GF-D8 (cell line): ENCODE results near the gene PALD1.
A peak's percentile ranks its signal among the peaks of the same experiment; 100 is the strongest.
"Not testable (repeated sequence)": the region's sequence is repeated elsewhere in the genome, so short reads cannot be mapped to it uniquely, and the experiment has no call there.

ENCODE experiments used
- DNase-seq: peaks from one replicate; lab custom pipeline; 2025; lab: John Stamatoyannopoulos, UW

Gene PALD1

DNA sequence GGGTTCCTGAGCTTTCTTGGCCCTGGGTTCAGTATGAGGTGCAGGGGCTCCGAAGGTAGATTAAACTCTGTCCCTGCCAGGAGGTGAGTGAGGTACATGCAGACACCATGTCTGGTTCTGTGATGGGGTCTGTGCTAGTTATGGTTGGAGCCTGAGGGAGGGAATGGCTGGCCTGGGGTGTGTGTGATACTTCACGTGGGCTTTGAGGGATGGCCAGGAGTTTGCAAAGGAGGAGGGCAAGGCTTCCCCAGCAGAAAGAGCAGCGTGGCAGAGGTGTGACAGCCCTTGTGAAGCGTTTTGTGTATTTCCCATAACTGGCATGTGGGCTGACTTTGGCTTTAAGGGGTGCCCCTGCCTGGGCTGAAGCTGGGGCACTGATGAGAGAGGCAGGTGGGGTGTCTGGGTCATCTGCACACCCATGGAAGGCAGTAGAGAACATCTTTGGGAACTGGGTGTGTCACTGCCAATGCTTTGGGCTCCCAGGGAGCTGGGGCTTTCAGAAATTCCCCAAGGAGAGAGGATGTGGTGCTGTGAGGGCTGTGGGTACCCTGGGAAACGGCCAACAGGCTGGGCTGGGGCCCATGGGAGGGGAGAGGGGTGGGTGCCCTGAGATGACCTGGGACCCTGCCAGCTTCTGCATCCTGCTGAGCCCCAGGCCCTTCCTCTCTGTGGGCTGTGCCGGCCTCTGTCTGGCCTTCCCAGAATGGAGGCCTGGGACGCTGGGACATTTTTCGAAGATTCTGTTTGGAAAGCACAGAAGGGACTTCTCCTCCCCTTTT, 4.6 kb downstream of the PALD1 start:
- no peak for DNase-seq

DNA sequence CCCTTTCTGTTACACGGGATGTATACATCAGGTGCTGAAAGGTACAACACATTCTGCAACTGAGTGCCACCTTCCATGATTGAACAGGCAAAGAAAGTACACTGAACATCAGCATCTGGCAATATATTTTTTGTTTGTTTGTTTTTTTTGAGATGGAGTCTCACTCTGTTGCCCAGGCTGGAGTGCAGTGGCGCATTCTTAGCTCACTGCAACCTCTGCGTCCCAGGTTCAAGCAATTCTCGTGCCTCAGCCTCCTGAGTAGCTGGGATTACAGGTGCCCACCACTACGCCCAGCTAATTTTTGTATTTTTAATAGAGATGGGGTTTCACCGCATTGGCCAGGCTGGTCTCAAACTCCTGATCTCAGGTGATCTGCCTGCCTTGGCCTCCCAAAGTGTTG, 5.3 kb downstream of the PALD1 start:
- not testable (repeated sequence) for DNase-seq

- DNase-seq = no peak
Observed at GRCh38 chr10:70487824-70488223, 9.3 kb downstream of the PALD1 start.

GRCh38 chr10:70490142-70490541, 11.6 kb downstream of the PALD1 start:
- no peak for DNase-seq

- DNase-seq = no peak
Observed at GRCh38 chr10:70491614-70492013, 13.0 kb downstream of the PALD1 start.

GRCh38 chr10:70492786-70493659, 14.5 kb downstream of the PALD1 start:
- DNase-seq = peak; percentile 70

- peak; percentile 48 for DNase-seq
Observed at GRCh38 chr10:70493660-70494234, 15.2 kb downstream of the PALD1 start.

GRCh38 chr10:70494536-70494935, 16.0 kb downstream of the PALD1 start:
- DNase-seq = peak; percentile 24

GRCh38 chr10:70494966-70495365, 16.4 kb downstream of the PALD1 start:
- no peak for DNase-seq

DNA sequence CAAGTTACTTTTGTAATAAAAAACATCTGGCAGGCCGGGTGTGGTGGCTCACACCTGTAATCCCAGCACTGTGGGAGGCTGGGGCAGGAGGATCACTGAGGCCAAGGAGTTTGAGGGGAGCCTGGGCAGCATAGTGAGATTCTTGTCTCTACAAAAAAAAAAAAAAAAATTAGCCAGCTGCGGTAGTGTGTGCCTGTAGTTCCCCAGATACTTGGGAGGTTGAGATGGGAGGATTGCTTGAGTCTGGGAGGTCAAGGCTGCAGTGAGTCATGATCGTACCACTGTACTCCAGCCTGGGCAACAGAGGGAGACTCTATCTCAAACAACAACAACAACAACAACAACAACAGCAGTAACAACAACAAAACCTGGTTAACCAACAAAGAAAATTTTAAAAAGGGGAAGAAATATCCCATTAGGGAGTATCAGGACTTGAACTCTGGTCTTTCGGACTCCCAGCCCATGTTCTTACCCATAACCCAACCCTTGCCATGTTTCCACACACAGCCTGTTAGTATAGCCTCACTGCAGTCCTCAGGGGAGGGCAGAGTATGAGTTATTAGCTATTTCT, 17.2 kb downstream of the PALD1 start:
- no peak for DNase-seq

DNA sequence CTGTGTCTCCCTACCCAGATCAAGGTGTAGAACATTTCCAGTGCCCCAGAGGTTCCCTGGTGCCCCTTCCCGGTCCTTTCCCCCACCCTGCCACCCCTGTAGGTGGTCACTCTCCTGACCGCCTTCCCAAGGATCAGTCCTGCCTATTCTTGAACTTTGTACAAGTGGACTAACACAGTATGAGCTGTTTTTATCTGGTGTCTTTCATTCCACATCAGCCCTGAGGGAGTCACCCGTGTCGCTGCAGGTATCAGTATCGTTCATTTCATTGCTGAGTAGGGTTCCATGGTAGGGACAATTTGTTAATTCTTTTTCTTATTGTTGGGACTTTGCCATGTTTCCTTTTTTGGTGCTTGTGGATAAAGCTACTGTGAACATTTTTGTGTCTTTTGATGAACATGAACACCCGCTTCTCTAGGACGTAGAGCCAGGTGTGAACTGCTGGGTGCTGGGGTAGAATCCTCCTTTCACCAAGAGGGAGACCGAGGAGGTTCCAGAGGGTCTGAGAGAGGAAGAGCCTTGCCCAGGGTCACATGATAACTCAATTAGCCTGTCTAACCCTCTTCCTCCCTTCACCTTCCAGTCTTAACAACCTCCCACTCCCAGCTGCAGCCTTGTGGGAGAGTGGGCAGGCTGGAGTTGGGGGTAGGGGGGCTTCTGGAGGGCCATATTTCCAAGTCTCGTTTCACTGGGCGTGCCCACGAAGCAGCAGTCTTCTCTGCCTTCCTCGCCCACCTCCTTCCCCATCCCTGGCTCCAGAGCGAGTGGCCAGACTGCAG, 18.0 kb downstream of the PALD1 start:
- DNase-seq = no peak

- no peak for DNase-seq
Observed at GRCh38 chr10:70497120-70497545, 18.6 kb downstream of the PALD1 start.

DNA sequence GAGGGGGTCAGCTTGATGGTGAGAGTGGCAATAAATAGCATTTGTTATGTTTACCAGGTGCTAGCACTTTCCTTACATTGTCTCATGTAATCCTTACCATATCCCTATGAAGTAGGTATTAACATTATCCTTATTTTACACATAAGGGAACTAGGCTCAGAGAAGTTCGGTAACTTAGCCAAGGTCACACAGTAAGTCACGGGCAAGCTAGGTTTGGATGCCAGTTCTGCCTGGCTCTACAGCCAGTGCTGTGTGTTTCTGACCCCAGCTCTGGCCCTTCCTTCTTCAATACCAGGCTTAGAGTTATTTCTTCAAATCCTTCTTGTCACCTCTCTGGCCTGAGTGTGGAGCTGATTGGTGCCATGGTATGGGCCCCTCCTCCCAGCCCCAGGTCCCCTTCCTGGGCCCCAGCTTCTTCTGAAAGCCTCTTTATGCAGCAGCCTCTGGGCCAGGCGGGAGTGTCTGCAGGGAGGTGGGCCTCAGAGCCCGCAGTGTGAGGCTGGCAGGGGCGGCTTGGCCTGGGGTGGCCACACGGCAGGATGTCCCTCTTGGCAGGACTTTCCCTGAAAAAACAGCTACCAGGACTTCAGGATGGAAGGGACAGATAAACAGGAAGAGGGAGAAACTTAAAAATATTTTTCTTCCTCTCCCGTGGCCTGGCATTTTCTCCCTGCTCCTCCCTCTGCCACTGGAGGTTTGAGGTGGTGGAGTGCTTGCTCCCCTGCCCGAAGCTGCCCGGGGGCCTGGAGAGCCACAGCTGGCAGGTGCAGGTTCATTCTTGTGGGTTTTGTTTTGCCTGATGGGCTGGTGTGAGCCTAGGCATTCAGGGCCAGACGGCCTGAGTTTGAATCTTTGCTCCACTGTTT, 20.6 kb downstream of the PALD1 start:
- no peak for DNase-seq

DNA sequence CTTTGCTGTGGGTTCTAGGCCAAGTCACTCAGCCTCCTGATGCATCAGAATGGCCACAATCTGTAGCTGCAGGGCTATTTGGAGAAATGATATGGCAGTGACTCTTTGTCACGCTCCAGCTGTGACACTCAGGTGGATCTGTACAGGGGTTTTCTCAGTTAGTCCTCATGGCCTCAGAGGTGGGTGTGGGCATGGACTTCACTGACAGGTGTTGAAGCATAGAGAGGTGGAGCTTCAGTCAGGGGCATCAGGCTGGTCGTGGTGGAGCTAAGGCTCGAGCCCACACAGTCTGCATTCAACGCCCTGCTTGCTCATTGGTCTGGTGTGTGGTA, 21.2 kb downstream of the PALD1 start:
- DNase-seq = no peak

GRCh38 chr10:70500368-70500767, 21.8 kb downstream of the PALD1 start:
- no peak for DNase-seq

DNA sequence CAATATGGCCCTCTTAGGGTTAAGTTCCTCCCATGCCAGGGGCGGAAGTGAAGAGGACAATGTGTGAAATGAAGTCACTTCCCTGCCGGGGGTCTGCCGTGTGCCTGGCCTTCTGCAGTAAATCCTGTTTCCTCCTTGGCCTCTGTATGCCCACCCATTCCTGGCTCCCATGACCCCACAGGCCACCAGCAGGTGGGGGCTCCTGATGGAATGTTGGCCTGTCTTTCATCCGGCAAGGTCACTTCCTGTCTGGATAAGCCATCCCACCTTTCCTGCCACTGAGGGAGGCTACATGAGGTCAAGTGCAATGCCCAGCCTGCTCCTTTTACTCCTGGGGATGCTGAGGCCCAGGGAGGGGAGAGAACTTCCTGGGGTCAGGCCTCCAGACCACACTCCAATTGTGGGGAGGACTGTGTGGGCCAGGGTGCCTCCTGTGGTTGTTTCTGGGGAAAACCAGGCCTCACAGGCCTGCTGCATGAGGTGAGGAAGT, 22.3 kb downstream of the PALD1 start:
- DNase-seq = no peak

DNA sequence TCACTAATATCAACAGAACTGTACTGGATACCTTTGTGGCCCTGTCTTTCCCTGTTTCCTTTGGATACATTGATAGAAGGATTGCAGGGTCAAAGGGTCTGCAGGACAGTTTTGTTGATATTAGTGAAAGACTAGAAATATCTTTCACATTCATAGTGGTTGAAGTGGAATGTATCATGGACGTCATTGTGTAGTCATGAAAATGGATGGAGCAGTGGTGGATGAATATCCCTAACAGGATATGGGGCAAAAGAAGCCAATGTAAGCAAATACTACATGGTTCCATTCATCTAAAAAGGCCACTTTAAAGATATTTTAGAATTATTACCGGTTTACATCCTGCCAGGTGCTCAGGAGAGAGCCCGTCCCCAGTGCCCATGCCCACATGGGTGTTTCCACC, 23.8 kb downstream of the PALD1 start:
- no peak for DNase-seq

- DNase-seq = no peak
Observed at GRCh38 chr10:70503776-70504175, 25.2 kb downstream of the PALD1 start.

DNA sequence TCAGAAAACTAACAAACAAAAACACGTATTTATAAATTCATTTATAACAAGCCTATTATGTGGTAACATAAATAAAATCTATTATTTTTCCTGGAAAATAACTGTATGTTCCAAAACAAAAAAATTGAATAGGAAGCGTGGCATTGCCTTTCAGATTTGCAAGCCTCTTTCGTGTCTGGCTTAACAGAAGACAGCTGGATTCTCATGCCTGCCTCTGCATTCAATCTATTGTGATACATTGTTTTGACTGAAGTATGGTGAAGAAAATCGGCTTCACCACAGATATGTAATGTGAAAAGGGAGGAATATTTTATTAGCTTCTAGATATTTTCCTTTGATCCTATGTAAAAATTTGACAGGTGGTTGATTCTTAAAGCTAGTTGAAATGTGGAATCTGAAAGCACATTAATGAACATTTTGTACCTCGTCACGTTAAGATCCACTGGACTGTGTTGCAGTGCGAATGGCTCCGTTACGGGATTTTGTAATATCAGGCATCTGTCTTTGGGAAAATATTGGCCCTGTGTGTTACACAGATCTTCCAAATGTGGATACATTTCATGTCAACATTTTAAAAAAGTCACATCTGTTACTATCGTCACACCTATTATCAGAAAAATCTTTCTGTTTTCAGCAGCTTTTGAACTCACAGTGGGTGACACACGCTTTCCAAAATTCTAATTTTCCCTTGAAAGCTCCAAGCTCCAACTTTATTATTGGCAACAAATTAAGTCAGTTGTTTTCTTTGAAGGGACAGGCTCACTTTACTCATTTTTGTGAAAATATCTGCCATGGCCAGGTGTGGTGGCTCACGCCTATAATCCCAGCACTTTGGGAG, 26.2 kb downstream of the PALD1 start:
- no peak for DNase-seq

DNA sequence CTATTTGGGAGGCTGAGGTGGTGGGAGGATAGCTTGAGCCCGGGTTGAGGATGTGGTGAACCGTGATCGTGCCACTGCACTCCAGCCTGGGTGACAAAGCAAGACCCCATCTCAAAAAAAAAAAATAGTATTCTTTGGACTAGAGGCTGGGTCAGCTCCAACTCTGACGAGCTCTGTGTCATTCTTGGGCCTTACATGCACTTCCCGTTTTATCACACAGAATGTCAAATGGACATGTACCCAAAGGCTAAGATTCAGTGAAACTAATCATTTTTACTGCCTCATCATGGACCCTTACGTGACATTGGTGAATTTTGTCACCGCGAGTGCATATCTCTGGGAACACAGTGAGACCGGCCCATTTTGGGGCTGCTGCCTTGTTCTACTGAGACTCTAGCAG, 27.3 kb downstream of the PALD1 start:
- DNase-seq = no peak
